ENCODE measurements around the gene PLTP.

- no peak for TF ChIP-seq POLR2A (IDR thresholded peaks at IDR 0.05)
- no peak for TF ChIP-seq CTCF (IDR thresholded peaks at IDR 0.05)
Observed at GRCh38 chr20:45940469-45940868, 28.5 kb upstream of the PLTP start.
